ENCODE results near the gene SLC22A17. TPM values are rescaled to one million over a fixed set of nuclear protein-coding genes. Genes with fewer than 3 reads are reported as not detected.

Gene SLC22A17
- polyA plus RNA-seq, 2 donors = 4.7 to 8.3 TPM

DNA sequence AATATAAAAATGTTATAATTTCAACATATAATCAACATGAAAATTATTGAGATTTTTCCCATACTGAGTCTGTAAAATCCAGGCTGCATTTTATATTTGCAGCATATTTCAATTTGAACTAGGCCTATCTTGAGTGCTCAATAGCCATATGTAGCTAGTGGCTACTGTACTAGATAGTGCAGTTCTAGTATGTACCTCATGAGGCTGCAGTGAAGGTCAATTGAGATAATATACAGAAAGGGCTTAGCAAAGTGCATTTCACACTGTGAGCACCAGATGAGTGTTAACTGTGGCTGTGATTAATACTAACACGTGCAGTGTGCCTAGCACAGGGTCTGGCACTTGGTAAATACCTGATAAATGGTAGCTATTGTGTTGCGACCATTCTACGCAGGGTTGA, 5.4 kb upstream of the SLC22A17 start:
- no peaks in the 10 kb centered on the region for H3K9me3 ChIP-seq (ENCODE audit: control insufficient read depth in 2 of 2, insufficient read depth in 1 of 2, low read depth in 1 of 2, low read length in 1 of 2)
- no peak overlapping the region for H3K27ac ChIP-seq (ENCODE audit: low read depth in 2 of 2, low read length in 1 of 2)
- H3K4me3 ChIP-seq (ENCODE audit: low read depth in 1 of 2, low read length in 2 of 2) = no peak overlapping the region
- WGBS, 2 donors = 77 to 81% methylated on average over 3 of the region's 3 CpGs
- H3K4me1 ChIP-seq (ENCODE audit: control insufficient read depth in 2 of 2, insufficient read depth in 2 of 2, low read length in 1 of 2) = peaks cover 0 to 5% of the 10 kb centered on the region in 2 donors
- no peaks in the 10 kb centered on the region for H3K27me3 ChIP-seq (ENCODE audit: control insufficient read depth in 1 of 2, insufficient read depth in 2 of 2, low read length in 2 of 2)
- peaks cover 0 to 26% of the 10 kb centered on the region in 2 donors for H3K36me3 ChIP-seq (ENCODE audit: control insufficient read depth in 2 of 2, insufficient read depth in 2 of 2, low read length in 1 of 2)

DNA sequence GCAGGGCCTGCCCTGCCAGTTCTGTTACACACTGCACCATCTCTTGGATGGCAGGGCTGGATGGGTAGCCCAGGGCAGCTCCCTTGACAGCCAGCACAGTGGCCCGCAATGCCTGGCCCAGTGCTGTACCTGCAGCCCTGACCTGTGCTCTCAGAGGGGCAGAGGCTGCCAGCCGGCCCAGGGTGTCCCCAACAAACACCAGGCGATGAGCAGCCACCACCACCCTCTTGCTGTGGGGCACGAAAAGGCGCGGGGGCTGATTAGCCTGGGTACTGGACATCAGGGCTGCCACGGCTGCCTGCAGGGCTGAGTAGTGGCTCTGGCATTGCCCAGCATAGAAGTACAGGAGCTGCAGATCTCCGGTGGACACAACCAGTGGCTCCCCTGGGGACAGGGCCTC, 4.6 kb upstream of the SLC22A17 start:
- 86 to 87% methylated on average over 8 of the region's 8 CpGs for WGBS, 2 donors
- Histone ChIP-seq H3K4me1 (ENCODE audit: control insufficient read depth in 2 of 2, insufficient read depth in 2 of 2, low read length in 1 of 2) (peaks cover 3 to 5% of the 10 kb centered on the region in 2 donors), H3K4me3 (ENCODE audit: low read depth in 1 of 2, low read length in 2 of 2) (no peak overlapping the region), H3K36me3 (ENCODE audit: control insufficient read depth in 2 of 2, insufficient read depth in 2 of 2, low read length in 1 of 2) (peaks cover 0 to 26% of the 10 kb centered on the region in 2 donors), H3K9me3 (ENCODE audit: control insufficient read depth in 2 of 2, insufficient read depth in 1 of 2, low read depth in 1 of 2, low read length in 1 of 2) (no peaks in the 10 kb centered on the region), H3K27ac (ENCODE audit: low read depth in 2 of 2, low read length in 1 of 2) (no peak overlapping the region), H3K27me3 (ENCODE audit: control insufficient read depth in 1 of 2, insufficient read depth in 2 of 2, low read length in 2 of 2) (no peaks in the 10 kb centered on the region)

DNA sequence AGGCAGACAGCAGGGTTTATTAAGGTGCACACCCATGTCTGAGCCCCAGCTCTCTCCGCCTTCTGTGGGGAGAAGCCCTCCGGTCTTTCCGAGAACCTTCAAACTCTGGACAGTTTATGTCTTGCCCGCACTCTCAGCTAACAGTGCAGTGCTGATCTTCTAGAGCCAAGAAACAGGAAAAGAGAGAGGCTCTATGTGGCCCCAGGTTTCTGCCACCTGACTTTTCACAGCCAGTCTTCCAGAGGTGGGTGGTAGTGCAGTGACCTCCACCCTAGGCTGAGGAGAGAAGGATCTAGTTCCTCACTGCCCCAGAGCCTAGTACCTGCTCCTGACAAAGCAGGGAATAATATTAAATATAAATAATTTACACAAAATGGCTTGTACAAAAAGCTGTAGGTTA, 4.0 kb upstream of the SLC22A17 start:
- H3K4me3 ChIP-seq (ENCODE audit: low read depth in 1 of 2, low read length in 2 of 2) = no peak overlapping the region
- H3K9me3 ChIP-seq (ENCODE audit: control insufficient read depth in 2 of 2, insufficient read depth in 1 of 2, low read depth in 1 of 2, low read length in 1 of 2) = no peaks in the 10 kb centered on the region
- H3K27me3 ChIP-seq (ENCODE audit: control insufficient read depth in 1 of 2, insufficient read depth in 2 of 2, low read length in 2 of 2) = no peaks in the 10 kb centered on the region
- no peak overlapping the region for H3K27ac ChIP-seq (ENCODE audit: low read depth in 2 of 2, low read length in 1 of 2)
- H3K36me3 ChIP-seq (ENCODE audit: control insufficient read depth in 2 of 2, insufficient read depth in 2 of 2, low read length in 1 of 2) = peaks cover 0 to 26% of the 10 kb centered on the region in 2 donors
- peaks cover 9% of the 10 kb centered on the region in 2 donors for H3K4me1 ChIP-seq (ENCODE audit: control insufficient read depth in 2 of 2, insufficient read depth in 2 of 2, low read length in 1 of 2)
- 91 to 92% methylated on average over 4 of the region's 4 CpGs for WGBS, 2 donors

DNA sequence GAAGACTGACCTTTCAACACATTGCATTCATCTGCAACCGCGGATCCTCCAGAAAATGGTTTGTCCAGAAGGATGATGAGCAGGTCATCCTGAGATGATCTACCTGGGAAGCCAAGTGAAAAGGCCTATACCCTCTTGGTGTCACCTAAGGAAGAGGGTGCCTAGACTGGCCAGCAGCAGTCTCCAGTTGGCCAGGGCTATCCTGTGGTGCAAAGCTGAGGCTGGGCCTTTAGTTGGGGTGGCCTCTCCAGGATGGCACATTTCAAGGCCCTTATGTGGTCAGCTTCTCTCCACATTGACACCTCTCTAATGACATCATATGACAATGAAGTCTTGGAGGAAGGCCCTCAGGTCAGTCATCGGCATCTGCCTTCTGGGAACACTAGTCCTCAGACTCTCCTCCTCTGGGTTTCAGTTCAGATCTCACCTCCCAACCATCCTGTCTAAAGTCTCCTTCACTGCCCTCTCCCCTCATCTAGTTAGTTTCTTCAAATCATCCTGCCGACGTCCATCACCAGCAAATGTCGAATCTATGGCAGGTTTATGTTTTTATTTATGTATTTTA, 3.3 kb upstream of the SLC22A17 start:
- no peaks in the 10 kb centered on the region for H3K27me3 ChIP-seq (ENCODE audit: control insufficient read depth in 1 of 2, insufficient read depth in 2 of 2, low read length in 2 of 2)
- WGBS, 2 donors = 83 to 86% methylated on average over 6 of the region's 6 CpGs
- no peaks in the 10 kb centered on the region for H3K9me3 ChIP-seq (ENCODE audit: control insufficient read depth in 2 of 2, insufficient read depth in 1 of 2, low read depth in 1 of 2, low read length in 1 of 2)
- H3K27ac ChIP-seq (ENCODE audit: low read depth in 2 of 2, low read length in 1 of 2) = no peak overlapping the region
- no peak overlapping the region for H3K4me3 ChIP-seq (ENCODE audit: low read depth in 1 of 2, low read length in 2 of 2)
- peaks cover 0 to 26% of the 10 kb centered on the region in 2 donors for H3K36me3 ChIP-seq (ENCODE audit: control insufficient read depth in 2 of 2, insufficient read depth in 2 of 2, low read length in 1 of 2)
- peaks cover 11 to 12% of the 10 kb centered on the region in 2 donors for H3K4me1 ChIP-seq (ENCODE audit: control insufficient read depth in 2 of 2, insufficient read depth in 2 of 2, low read length in 1 of 2)

DNA sequence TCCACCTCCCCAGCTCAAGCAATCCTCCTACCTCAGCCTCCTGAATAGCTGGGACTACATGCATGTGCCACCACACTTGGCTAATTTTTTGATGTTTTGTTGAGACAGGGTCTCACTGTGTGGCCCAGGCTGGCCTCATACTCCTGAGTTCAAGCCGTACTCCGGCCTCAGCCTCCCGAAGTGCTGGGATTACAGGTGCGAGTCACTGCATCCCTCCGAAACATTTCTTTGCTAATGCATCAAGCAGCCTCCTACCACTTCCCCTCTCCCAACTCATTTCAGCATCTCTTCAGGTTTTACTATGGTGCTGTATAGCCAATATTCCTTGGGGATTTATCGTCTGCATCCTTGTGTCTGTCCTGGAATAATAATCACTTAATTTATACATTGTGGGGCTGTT, 2.3 kb upstream of the SLC22A17 start:
- H3K9me3 ChIP-seq (ENCODE audit: control insufficient read depth in 2 of 2, insufficient read depth in 1 of 2, low read depth in 1 of 2, low read length in 1 of 2) = no peaks in the 10 kb centered on the region
- H3K4me1 ChIP-seq (ENCODE audit: control insufficient read depth in 2 of 2, insufficient read depth in 2 of 2, low read length in 1 of 2) = peaks cover 7 to 11% of the 10 kb centered on the region in 2 donors
- no peaks in the 10 kb centered on the region for H3K27me3 ChIP-seq (ENCODE audit: control insufficient read depth in 1 of 2, insufficient read depth in 2 of 2, low read length in 2 of 2)
- no peak overlapping the region for H3K4me3 ChIP-seq (ENCODE audit: low read depth in 1 of 2, low read length in 2 of 2)
- H3K36me3 ChIP-seq (ENCODE audit: control insufficient read depth in 2 of 2, insufficient read depth in 2 of 2, low read length in 1 of 2) = peaks cover 0 to 19% of the 10 kb centered on the region in 2 donors
- WGBS, 2 donors = 84% methylated on average over 6 of the region's 6 CpGs
- H3K27ac ChIP-seq (ENCODE audit: low read depth in 2 of 2, low read length in 1 of 2) = no peak overlapping the region

DNA sequence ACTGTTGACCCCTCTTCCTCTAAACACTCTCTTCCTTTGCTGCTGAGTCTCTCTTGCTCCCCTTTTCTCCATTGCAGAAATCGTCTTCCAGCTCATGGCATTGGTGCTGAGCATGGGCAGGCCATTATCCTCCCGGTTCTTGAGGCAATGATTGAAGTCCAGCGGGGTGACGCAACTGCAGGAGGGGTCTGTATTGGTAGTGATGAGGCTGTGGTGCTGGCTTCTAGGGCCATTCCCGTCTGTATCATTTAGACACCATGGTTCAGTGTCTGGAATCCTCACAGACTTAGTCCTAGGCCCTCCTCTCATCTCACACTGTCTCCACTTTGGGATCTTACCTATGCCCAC, 720 bp upstream of the SLC22A17 start:
- Histone ChIP-seq H3K27me3 (ENCODE audit: control insufficient read depth in 1 of 2, insufficient read depth in 2 of 2, low read length in 2 of 2) (no peaks in the 10 kb centered on the region), H3K4me3 (ENCODE audit: low read depth in 1 of 2, low read length in 2 of 2) (no peak overlapping the region), H3K27ac (ENCODE audit: low read depth in 2 of 2, low read length in 1 of 2) (no peak overlapping the region), H3K36me3 (ENCODE audit: control insufficient read depth in 2 of 2, insufficient read depth in 2 of 2, low read length in 1 of 2) (peaks cover 0 to 9% of the 10 kb centered on the region in 2 donors), H3K4me1 (ENCODE audit: control insufficient read depth in 2 of 2, insufficient read depth in 2 of 2, low read length in 1 of 2) (peaks cover 7 to 11% of the 10 kb centered on the region in 2 donors), H3K9me3 (ENCODE audit: control insufficient read depth in 2 of 2, insufficient read depth in 1 of 2, low read depth in 1 of 2, low read length in 1 of 2) (no peaks in the 10 kb centered on the region)
- 64 to 70% methylated on average over 5 of the region's 5 CpGs for WGBS, 2 donors

DNA sequence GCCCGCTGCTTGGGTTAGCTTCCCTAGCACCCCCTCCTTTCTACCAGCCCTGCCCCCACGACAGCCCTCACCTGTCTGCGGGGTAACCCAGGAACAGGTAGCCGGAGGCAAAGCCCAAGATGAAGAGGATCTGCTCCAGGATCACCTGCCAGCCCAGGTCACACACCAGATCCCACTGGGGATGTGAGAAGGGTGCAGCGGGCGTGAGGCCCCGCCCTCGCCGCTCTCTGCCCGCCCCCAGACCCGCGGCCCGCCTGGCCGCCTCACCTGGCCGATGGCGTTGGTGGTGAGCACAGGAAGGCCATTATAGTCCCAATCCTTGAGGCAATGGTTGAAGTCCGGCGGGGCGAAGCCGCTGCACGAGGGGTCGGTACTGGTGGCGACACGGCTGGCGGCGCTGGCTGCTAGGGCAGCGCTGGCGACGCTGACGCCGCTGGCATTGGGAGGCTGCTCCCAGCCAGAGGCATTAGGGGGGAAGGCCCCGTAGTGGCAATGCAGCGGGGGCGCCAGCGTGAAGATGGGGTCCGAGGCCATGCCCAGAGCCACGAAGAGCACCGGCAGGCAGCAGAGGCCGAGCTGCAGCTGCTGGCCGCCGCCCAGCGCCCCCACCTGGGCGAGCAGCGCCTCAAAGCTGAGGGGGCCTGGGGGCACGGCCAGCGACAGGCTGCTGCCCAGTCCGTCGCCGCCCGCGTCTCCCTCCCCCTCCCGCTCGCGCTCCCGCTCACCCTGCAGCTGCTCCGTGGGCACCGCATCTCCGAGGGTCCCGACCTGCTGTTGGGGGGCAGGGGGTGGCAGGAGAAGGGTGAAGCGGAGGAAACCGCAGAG, 794 bp downstream of the SLC22A17 start:
- peak overlapping the region; percentile 20 to 52 for H3K4me3 ChIP-seq (ENCODE audit: low read depth in 1 of 2, low read length in 2 of 2)
- 10 to 12% methylated on average over 46 to 61 of the region's 61 CpGs for WGBS, 2 donors
- no peaks in the 10 kb centered on the region for H3K27me3 ChIP-seq (ENCODE audit: control insufficient read depth in 1 of 2, insufficient read depth in 2 of 2, low read length in 2 of 2)
- no peaks in the 10 kb centered on the region for H3K9me3 ChIP-seq (ENCODE audit: control insufficient read depth in 2 of 2, insufficient read depth in 1 of 2, low read depth in 1 of 2, low read length in 1 of 2)
- H3K36me3 ChIP-seq (ENCODE audit: control insufficient read depth in 2 of 2, insufficient read depth in 2 of 2, low read length in 1 of 2) = no peaks in the 10 kb centered on the region
- no peak overlapping the region for H3K27ac ChIP-seq (ENCODE audit: low read depth in 2 of 2, low read length in 1 of 2)
- peaks cover 7 to 11% of the 10 kb centered on the region in 2 donors for H3K4me1 ChIP-seq (ENCODE audit: control insufficient read depth in 2 of 2, insufficient read depth in 2 of 2, low read length in 1 of 2)

DNA sequence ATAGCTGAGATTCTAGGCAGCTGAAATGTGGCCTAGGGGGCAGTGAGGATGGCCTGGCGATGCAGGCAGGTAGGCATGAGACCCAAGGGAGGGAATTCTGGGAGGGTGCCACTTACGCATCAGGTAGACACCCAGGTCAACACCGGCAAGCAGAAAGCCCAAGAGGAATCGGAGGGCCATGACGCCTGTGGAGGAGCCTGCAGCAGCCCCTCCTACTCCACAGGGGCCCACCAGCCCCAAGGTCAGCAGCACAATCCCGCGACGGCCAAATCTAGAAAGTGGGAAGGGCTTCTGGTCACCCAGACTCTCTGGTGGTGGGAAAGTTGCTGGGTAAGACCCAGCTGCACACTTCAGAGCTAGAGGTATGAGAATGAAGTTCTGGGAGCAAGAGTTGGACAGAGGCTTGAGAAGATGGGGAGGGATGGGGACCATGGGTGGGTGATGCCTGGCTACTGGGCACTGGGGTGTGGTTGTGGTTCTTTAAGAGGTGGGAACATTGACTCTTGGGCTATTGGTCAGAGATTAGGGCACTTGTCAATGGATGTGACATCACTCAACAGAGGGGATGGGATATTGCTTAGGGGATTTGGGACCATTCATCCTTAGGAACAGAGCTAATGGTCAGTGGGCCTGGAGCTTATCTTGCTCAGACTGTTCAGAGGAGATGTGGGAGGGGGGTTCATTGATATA, 3.4 kb downstream of the SLC22A17 start:
- H3K36me3 ChIP-seq (ENCODE audit: control insufficient read depth in 2 of 2, insufficient read depth in 2 of 2, low read length in 1 of 2) = no peaks in the 10 kb centered on the region
- peaks cover 7 to 11% of the 10 kb centered on the region in 2 donors for H3K4me1 ChIP-seq (ENCODE audit: control insufficient read depth in 2 of 2, insufficient read depth in 2 of 2, low read length in 1 of 2)
- no peak overlapping the region for H3K27ac ChIP-seq (ENCODE audit: low read depth in 2 of 2, low read length in 1 of 2)
- H3K9me3 ChIP-seq (ENCODE audit: control insufficient read depth in 2 of 2, insufficient read depth in 1 of 2, low read depth in 1 of 2, low read length in 1 of 2) = no peaks in the 10 kb centered on the region
- no peaks in the 10 kb centered on the region for H3K27me3 ChIP-seq (ENCODE audit: control insufficient read depth in 1 of 2, insufficient read depth in 2 of 2, low read length in 2 of 2)
- 85 to 92% methylated on average over 8 of the region's 8 CpGs for WGBS, 2 donors
- H3K4me3 ChIP-seq (ENCODE audit: low read depth in 1 of 2, low read length in 2 of 2) = no peak overlapping the region

DNA sequence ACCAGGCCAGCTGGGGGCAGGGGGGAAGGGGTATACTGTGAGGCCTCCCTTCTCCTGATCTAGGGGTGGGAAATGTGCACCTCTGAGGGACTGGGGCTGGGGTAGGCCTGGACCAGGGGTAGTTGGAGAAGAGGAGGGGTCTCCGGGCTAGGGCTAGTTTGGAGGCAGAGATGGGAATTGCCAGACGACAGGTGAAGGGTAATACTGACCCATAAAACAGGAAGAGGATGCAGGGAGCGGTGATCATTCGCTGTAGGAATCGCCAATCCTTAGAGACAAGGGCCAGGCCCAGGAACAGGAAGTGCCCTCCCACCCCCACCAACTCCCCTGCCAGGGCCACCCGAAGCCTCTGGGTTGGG, 4.4 kb downstream of the SLC22A17 start:
- H3K27me3 ChIP-seq (ENCODE audit: control insufficient read depth in 1 of 2, insufficient read depth in 2 of 2, low read length in 2 of 2) = no peaks in the 10 kb centered on the region
- H3K27ac ChIP-seq (ENCODE audit: low read depth in 2 of 2, low read length in 1 of 2) = no peak overlapping the region
- no peaks in the 10 kb centered on the region for H3K36me3 ChIP-seq (ENCODE audit: control insufficient read depth in 2 of 2, insufficient read depth in 2 of 2, low read length in 1 of 2)
- no peak overlapping the region for H3K4me3 ChIP-seq (ENCODE audit: low read depth in 1 of 2, low read length in 2 of 2)
- H3K4me1 ChIP-seq (ENCODE audit: control insufficient read depth in 2 of 2, insufficient read depth in 2 of 2, low read length in 1 of 2) = peaks cover 7 to 11% of the 10 kb centered on the region in 2 donors
- 91 to 94% methylated on average over 6 of the region's 6 CpGs for WGBS, 2 donors
- H3K9me3 ChIP-seq (ENCODE audit: control insufficient read depth in 2 of 2, insufficient read depth in 1 of 2, low read depth in 1 of 2, low read length in 1 of 2) = no peaks in the 10 kb centered on the region
